ENCODE measurements around the gene ENTR1. TPM values are rescaled to one million over a fixed set of nuclear protein-coding genes. Genes with fewer than 3 reads are reported as not detected.

ENTR1 gene
- total and polyA plus RNA-seq, 10 of the 15 experiments (the other 5 are each of a cell fraction or from before 2014, with no cell fraction given): 8.2 to 96.4 (median 41.1) TPM

DNA sequence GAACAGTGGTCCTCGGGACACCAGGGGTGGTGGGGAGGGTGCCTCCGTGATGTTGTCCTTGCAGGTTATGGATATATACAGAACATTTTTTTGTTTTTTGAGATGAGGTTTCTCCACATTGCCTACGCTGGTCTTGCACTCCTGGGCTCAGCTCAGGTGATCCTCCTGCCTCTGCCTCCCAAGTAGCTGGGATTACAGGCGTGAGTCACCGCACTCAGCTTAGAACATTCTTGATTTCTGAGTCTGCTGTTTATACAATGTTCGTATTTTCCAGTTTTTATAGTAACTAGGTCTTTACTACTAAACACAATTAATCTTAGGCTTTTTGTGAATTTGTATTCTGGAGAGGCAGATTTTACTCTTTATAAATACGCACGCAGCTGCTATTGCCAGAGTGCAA lies 6.0 kb upstream of the ENTR1 start:
- Histone ChIP-seq H3K36me3 (ENCODE audit: control insufficient read depth in 2 of 2, insufficient read depth in 2 of 2, low read length in 1 of 2) (peaks cover 27 to 33% of the 10 kb centered on the region in 2 experiments; a peak in 3 of 4 replicates), H3K4me1 (ENCODE audit: control insufficient read depth, insufficient read depth, low read length) (peaks cover 5% of the 10 kb centered on the region), H3K9ac (ENCODE audit: control insufficient read depth, insufficient read depth, low read length) (no peak overlapping the region), H2AFZ (ENCODE audit: control insufficient read depth, low read depth, low read length) (no peak overlapping the region), H3K27me3 (replicated peaks in 1 of 2; ENCODE audit: control insufficient read depth in 2 of 2, insufficient read depth in 2 of 2, low read length in 1 of 2) (no peaks in the 10 kb centered on the region), H3K79me2 (ENCODE audit: control insufficient read depth, insufficient read depth, low read length) (peaks cover 17% of the 10 kb centered on the region), H3K4me3 (no peak overlapping the region), H3K4me2 (ENCODE audit: control insufficient read depth, insufficient read depth) (no peak overlapping the region), H3K27ac (ENCODE audit: control insufficient read depth, insufficient read depth) (no peak overlapping the region), H4K20me1 (ENCODE audit: control insufficient read depth, insufficient read depth) (no peaks in the 10 kb centered on the region), H3K9me3 (replicated peaks; ENCODE audit: control insufficient read depth, insufficient read depth, low read length) (no peaks in the 10 kb centered on the region)
- WGBS (ENCODE audit: insufficient coverage, insufficient replicate concordance, low lambda C conversion rate, missing lambda C conversion rate): 96% methylated on average over 8 of the region's 8 CpGs
- CTCF ChIA-PET: no interaction called here
- ATAC-seq (no peak), DNase-seq (ENCODE audit: low read depth, low spot score) (no peak), FAIRE-seq (no peak)
- intact Hi-C loops (cut with micrococcal nuclease; ENCODE audit: unreplicated experiment): no loop called here
- BruUV-seq (replicated peaks): no TSS peak
- SMC1A ChIA-PET (ENCODE audit: uncharacterized antibody, unreplicated experiment): no interaction called here
- RAD21 ChIA-PET (ENCODE audit: unreplicated experiment): interaction anchor here (0.6 kb wide), 1 partner anchor 282 kb away, joined by 3 read pairs; no protein-coding TSS in a partner anchor
- in situ Hi-C loops (cut with MboI): no loop called here
- POLR2A ChIA-PET: no interaction called here
- TF ChIP-seq, protein P1, sequence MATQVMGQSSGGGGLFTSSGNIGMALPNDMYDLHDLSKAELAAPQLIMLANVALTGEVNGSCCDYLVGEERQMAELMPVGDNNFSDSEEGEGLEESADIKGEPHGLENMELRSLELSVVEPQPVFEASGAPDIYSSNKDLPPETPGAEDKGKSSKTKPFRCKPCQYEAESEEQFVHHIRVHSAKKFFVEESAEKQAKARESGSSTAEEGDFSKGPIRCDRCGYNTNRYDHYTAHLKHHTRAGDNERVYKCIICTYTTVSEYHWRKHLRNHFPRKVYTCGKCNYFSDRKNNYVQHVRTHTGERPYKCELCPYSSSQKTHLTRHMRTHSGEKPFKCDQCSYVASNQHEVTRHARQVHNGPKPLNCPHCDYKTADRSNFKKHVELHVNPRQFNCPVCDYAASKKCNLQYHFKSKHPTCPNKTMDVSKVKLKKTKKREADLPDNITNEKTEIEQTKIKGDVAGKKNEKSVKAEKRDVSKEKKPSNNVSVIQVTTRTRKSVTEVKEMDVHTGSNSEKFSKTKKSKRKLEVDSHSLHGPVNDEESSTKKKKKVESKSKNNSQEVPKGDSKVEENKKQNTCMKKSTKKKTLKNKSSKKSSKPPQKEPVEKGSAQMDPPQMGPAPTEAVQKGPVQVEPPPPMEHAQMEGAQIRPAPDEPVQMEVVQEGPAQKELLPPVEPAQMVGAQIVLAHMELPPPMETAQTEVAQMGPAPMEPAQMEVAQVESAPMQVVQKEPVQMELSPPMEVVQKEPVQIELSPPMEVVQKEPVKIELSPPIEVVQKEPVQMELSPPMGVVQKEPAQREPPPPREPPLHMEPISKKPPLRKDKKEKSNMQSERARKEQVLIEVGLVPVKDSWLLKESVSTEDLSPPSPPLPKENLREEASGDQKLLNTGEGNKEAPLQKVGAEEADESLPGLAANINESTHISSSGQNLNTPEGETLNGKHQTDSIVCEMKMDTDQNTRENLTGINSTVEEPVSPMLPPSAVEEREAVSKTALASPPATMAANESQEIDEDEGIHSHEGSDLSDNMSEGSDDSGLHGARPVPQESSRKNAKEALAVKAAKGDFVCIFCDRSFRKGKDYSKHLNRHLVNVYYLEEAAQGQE (IDR thresholded peaks at IDR 0.05; ENCODE audit: low read depth, low read length): no peak
- TF ChIP-seq, protein P2, sequence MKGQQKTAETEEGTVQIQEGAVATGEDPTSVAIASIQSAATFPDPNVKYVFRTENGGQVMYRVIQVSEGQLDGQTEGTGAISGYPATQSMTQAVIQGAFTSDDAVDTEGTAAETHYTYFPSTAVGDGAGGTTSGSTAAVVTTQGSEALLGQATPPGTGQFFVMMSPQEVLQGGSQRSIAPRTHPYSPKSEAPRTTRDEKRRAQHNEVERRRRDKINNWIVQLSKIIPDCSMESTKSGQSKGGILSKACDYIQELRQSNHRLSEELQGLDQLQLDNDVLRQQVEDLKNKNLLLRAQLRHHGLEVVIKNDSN (IDR thresholded peaks at IDR 0.05; ENCODE audit: borderline replicate concordance, extremely low read length, insufficient read depth, low read depth, low read length): no peak
- no peak for TF ChIP-seq SIN3A (IDR thresholded peaks at IDR 0.05; ENCODE audit: low read depth, low read length)
- no peak for TF ChIP-seq NFIC (IDR thresholded peaks at IDR 0.05; ENCODE audit: low read depth, low read length)
- TF ChIP-seq, protein P3, sequence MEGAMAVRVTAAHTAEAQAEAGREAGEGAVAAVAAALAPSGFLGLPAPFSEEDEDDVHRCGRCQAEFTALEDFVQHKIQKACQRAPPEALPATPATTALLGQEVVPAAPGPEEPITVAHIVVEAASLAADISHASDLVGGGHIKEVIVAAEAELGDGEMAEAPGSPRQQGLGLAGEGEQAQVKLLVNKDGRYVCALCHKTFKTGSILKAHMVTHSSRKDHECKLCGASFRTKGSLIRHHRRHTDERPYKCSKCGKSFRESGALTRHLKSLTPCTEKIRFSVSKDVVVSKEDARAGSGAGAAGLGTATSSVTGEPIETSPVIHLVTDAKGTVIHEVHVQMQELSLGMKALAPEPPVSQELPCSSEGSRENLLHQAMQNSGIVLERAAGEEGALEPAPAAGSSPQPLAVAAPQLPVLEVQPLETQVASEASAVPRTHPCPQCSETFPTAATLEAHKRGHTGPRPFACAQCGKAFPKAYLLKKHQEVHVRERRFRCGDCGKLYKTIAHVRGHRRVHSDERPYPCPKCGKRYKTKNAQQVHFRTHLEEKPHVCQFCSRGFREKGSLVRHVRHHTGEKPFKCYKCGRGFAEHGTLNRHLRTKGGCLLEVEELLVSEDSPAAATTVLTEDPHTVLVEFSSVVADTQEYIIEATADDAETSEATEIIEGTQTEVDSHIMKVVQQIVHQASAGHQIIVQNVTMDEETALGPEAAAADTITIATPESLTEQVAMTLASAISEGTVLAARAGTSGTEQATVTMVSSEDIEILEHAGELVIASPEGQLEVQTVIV (IDR thresholded peaks at IDR 0.05; ENCODE audit: borderline replicate concordance, partially characterized antibody): no peak
- no peak for TF ChIP-seq TCF12 (IDR thresholded peaks at IDR 0.05; ENCODE audit: low read depth, low read length)
- TF ChIP-seq HDGF (IDR thresholded peaks at IDR 0.05): no peak
- no peak for TF ChIP-seq SMARCA5 (IDR thresholded peaks at IDR 0.05)
- no peak for TF ChIP-seq TARDBP (IDR thresholded peaks at IDR 0.05; ENCODE audit: borderline replicate concordance)
- TF ChIP-seq SUZ12 (IDR thresholded peaks at IDR 0.05; ENCODE audit: unreplicated experiment): no peak
- TF ChIP-seq, protein P4, sequence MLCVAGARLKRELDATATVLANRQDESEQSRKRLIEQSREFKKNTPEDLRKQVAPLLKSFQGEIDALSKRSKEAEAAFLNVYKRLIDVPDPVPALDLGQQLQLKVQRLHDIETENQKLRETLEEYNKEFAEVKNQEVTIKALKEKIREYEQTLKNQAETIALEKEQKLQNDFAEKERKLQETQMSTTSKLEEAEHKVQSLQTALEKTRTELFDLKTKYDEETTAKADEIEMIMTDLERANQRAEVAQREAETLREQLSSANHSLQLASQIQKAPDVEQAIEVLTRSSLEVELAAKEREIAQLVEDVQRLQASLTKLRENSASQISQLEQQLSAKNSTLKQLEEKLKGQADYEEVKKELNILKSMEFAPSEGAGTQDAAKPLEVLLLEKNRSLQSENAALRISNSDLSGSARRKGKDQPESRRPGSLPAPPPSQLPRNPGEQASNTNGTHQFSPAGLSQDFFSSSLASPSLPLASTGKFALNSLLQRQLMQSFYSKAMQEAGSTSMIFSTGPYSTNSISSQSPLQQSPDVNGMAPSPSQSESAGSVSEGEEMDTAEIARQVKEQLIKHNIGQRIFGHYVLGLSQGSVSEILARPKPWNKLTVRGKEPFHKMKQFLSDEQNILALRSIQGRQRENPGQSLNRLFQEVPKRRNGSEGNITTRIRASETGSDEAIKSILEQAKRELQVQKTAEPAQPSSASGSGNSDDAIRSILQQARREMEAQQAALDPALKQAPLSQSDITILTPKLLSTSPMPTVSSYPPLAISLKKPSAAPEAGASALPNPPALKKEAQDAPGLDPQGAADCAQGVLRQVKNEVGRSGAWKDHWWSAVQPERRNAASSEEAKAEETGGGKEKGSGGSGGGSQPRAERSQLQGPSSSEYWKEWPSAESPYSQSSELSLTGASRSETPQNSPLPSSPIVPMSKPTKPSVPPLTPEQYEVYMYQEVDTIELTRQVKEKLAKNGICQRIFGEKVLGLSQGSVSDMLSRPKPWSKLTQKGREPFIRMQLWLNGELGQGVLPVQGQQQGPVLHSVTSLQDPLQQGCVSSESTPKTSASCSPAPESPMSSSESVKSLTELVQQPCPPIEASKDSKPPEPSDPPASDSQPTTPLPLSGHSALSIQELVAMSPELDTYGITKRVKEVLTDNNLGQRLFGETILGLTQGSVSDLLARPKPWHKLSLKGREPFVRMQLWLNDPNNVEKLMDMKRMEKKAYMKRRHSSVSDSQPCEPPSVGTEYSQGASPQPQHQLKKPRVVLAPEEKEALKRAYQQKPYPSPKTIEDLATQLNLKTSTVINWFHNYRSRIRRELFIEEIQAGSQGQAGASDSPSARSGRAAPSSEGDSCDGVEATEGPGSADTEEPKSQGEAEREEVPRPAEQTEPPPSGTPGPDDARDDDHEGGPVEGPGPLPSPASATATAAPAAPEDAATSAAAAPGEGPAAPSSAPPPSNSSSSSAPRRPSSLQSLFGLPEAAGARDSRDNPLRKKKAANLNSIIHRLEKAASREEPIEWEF (IDR thresholded peaks at IDR 0.05; ENCODE audit: insufficient replicate concordance, low read depth, low read length): no peak
- TF ChIP-seq GABPA (IDR thresholded peaks at IDR 0.05; ENCODE audit: low read depth): no peak
- no peak for TF ChIP-seq RCOR1 (conservative IDR thresholded peaks at IDR 0.05; ENCODE audit: low read depth, low read length)

Measured in GM12878 (cell line).